Amniotic stem cell (primary cell): ENCODE results near the gene HYPK.
A peak's percentile ranks its signal among the peaks of the same experiment; 100 is the strongest.

Experiments used
- DNase-seq: peaks from one replicate; lab custom pipeline; 2025; lab: John Stamatoyannopoulos, UW

The HYPK gene

GRCh38 chr15:43800286-43801141 is at the start of gene HYPK:
TSS of gene HYPK (plus strand) at chr15:43800599. CDS start at chr15:43800623, 24 bp downstream.
- DNase-seq: peak; percentile 74

- DNase-seq: no peak
Observed at GRCh38 chr15:43751885-43752284, 48.5 kb upstream of the HYPK start.

GRCh38 chr15:43762824-43763223 is 37.6 kb upstream of the HYPK start:
- no peak for DNase-seq

GRCh38 chr15:43763819-43764446 is 36.5 kb upstream of the HYPK start:
- DNase-seq: no peak

- no peak for DNase-seq
Observed at GRCh38 chr15:43769584-43770228, 30.7 kb upstream of the HYPK start.

- DNase-seq: no peak
Observed at GRCh38 chr15:43771816-43772215, 28.6 kb upstream of the HYPK start.

GRCh38 chr15:43772624-43773023 is 27.8 kb upstream of the HYPK start:
- DNase-seq: no peak

- DNase-seq: no peak
Observed at GRCh38 chr15:43774062-43774461, 26.3 kb upstream of the HYPK start.

- no peak for DNase-seq
Observed at GRCh38 chr15:43775411-43775965, 24.9 kb upstream of the HYPK start.

GRCh38 chr15:43776101-43776717 is 24.2 kb upstream of the HYPK start:
- DNase-seq: no peak

- DNase-seq: peak; percentile 83
Observed at GRCh38 chr15:43776718-43777266, 23.6 kb upstream of the HYPK start, which contains the start of gene ELL3. TSS of gene ELL3 (minus strand) at chr15:43776966. CDS start at chr15:43776901, 65 bp downstream.

GRCh38 chr15:43777267-43777914 is 23.0 kb upstream of the HYPK start:
- DNase-seq: peak; percentile 83

- DNase-seq: no peak
Observed at GRCh38 chr15:43779016-43779415, 21.4 kb upstream of the HYPK start.

- no peak for DNase-seq
Observed at GRCh38 chr15:43789409-43789808, 11.0 kb upstream of the HYPK start.

- peak; percentile 99 for DNase-seq
Observed at GRCh38 chr15:43791993-43792760, 8.2 kb upstream of the HYPK start, which contains the start of gene SERF2. TSS of gene SERF2 (plus strand) at chr15:43792320. CDS start at chr15:43792377, 57 bp downstream.

GRCh38 chr15:43792761-43793476 is 7.5 kb upstream of the HYPK start:
- no peak for DNase-seq

- no peak for DNase-seq
Observed at GRCh38 chr15:43793647-43794046, 6.8 kb upstream of the HYPK start.

- DNase-seq: no peak
Observed at GRCh38 chr15:43794269-43795037, 5.9 kb upstream of the HYPK start.

- no peak for DNase-seq
Observed at GRCh38 chr15:43795197-43795596, 5.2 kb upstream of the HYPK start.
